K562 (cell line): ENCODE data around the gene LY6G6D. TPM values are rescaled to one million over a fixed set of nuclear protein-coding genes. Genes with fewer than 3 reads are reported as not detected.

Experiments
- CC2D1A ChIP-seq: fragments of 450-650 bp; IDR thresholded peaks from 2 replicates; pipeline ENCODE4 v1.6.1; 2017; ENCODE audit warnings: mild to moderate bottlenecking
- GTF2E2 ChIP-seq: fragments of 200-800 bp; sonication (Bioruptor generic); IDR thresholded peaks from 2 replicates; pipeline ENCODE4 v1.6.1; 2016; ENCODE audit warnings: missing genetic modification characterization, missing compliant biosample characterization
- HDAC1 ChIP-seq, 2 experiments: fragments of 450-650 bp; IDR thresholded peaks; 2 replicates each; pipeline ENCODE4 v1.6.1; 2016 to 2017; ENCODE audit warnings: inconsistent platforms in 1 of 2, mild to moderate bottlenecking in 1 of 2, moderate library complexity in 1 of 2
- ILF3 ChIP-seq: fragments of 450-650 bp; IDR thresholded peaks from 2 replicates; pipeline ENCODE4 v1.6.1; 2018; ENCODE audit warnings: antibody characterized with exemption, mild to moderate bottlenecking, moderate library complexity, borderline replicate concordance
- MAZ ChIP-seq, 2 experiments: fragments of 450-650 bp in 1 of 2; sonication (generic) in 1 of 2; formaldehyde crosslinking; IDR thresholded peaks in 1 of 2; conservative IDR thresholded peaks in 1 of 2; 2 replicates each; pipeline versions ENCODE4 v1.4.0 to v1.5.0; 2020; ENCODE audit warnings: mild to moderate bottlenecking in 1 of 2, missing genetic modification reagents in 1 of 2
- MCM3 ChIP-seq: fragments of 450-650 bp; IDR thresholded peaks from 2 replicates; pipeline ENCODE4 v1.6.1; 2016
- MED1 ChIP-seq: sonication (generic); formaldehyde crosslinking; IDR thresholded peaks from 2 replicates; pipeline ENCODE4 v1.8.1; 2023; ENCODE audit warnings: missing genetic modification reagents, borderline replicate concordance
- MYBL2 ChIP-seq, 2 experiments: fragments of 450-650 bp in 1 of 2; sonication (generic) in 1 of 2; formaldehyde crosslinking in 1 of 2; IDR thresholded peaks; 2 replicates each; pipeline versions ENCODE4 v1.6.1 to v1.8.1; 2017 to 2022; ENCODE audit warnings: borderline replicate concordance in 1 of 2, inconsistent platforms in 1 of 2, low read depth in 1 of 2, mild to moderate bottlenecking in 1 of 2, missing genetic modification reagents in 1 of 2, moderate library complexity in 1 of 2
- POLR2A ChIP-seq: fragments of 450-650 bp; conservative IDR thresholded peaks from 2 replicates; pipeline ENCODE4 v1.6.1; 2016
- TEAD2 ChIP-seq: fragments of 450-650 bp; IDR thresholded peaks from 2 replicates; pipeline ENCODE4 v1.6.1; 2016; ENCODE audit warnings: missing genetic modification characterization, control low read depth, missing compliant biosample characterization
- THRAP3 ChIP-seq: fragments of 450-650 bp; IDR thresholded peaks from 2 replicates; pipeline ENCODE4 v1.6.1; 2016; ENCODE audit warnings: mild to moderate bottlenecking, inconsistent platforms, borderline replicate concordance
- ZHX1 ChIP-seq: fragments of 150-350 bp; conservative IDR thresholded peaks from 2 replicates; pipeline ENCODE4 v1.6.1; 2014; ENCODE audit warnings: low read length
- ZNF282 ChIP-seq: sonication (generic); formaldehyde crosslinking; IDR thresholded peaks from 2 replicates; pipeline ENCODE4 v1.8.1; 2023; ENCODE audit warnings: missing genetic modification reagents
- ZNF354B ChIP-seq: fragments of 250-450 bp; sonication (Bioruptor Pico); IDR thresholded peaks from 2 replicates; pipeline ENCODE4 v1.4.0; 2020
- ZNF398 ChIP-seq: fragments of 250-450 bp; sonication (Bioruptor Pico); IDR thresholded peaks from 2 replicates; pipeline ENCODE4 v1.8.0; 2021; ENCODE audit warnings: moderate library complexity, mild to moderate bottlenecking, inconsistent platforms
- ZSCAN32 ChIP-seq: fragments of 450-650 bp; formaldehyde crosslinking; IDR thresholded peaks from 2 replicates; pipeline ENCODE4 v1.4.0; 2020; ENCODE audit warnings: mild to moderate bottlenecking, moderate library complexity
- ZZZ3 ChIP-seq: fragments of 450-650 bp; IDR thresholded peaks from 2 replicates; pipeline ENCODE4 v1.6.1; 2016; ENCODE audit warnings: antibody characterized with exemption, mild to moderate bottlenecking, moderate library complexity
- polyA plus RNA-seq, 8 experiments: library from polyadenylated mRNA; depleted of rRNA in 4 of 8; stranded (reverse) in 5 of 8; unstranded in 3 of 8; fragments of >200 nt; fragmentation: Nextera tagmentation in 2 of 8; fragmentation: Illumina TruSeq in 1 of 8; extraction: Ambion mirVana in 2 of 8; extraction: Trizol in 1 of 8; gene quantifications; 2 replicates each; pipeline versions ENCODE4 v1.2.1 to v1.2.3, GENCODE V29; 2011 to 2014; ENCODE audit warnings: inconsistent platforms in 1 of 8, missing spikeins in 1 of 8
- total RNA-seq, 7 experiments: library from RNA; depleted of rRNA in 6 of 7; stranded (reverse); fragments of >200 nt in 6 of 7; fragmentation: Illumina TruSeq in 2 of 7; extraction: Trizol in 2 of 7; gene quantifications; 2 replicates each; pipeline versions ENCODE4 v1.2.1 to v1.2.3, GENCODE V29; 2011 to 2021; ENCODE audit warnings: low replicate concordance in 1 of 7
- TF ChIP-seq, protein P1 (sequence below), 2 experiments: fragments of 450-650 bp in 1 of 2; sonication (generic) in 1 of 2; formaldehyde crosslinking; conservative IDR thresholded peaks; 2 replicates each; pipeline versions ENCODE4 v1.4.0 to v1.8.1; 2020 to 2022; ENCODE audit warnings: mild to moderate bottlenecking in 1 of 2, missing genetic modification reagents in 1 of 2
- TF ChIP-seq, protein P2 (sequence below), 2 experiments: fragments of 200-800 bp in 1 of 2; sonication (Bioruptor generic) in 1 of 2; sonication (generic) in 1 of 2; formaldehyde crosslinking in 1 of 2; IDR thresholded peaks in 1 of 2; conservative IDR thresholded peaks in 1 of 2; 2 replicates each; pipeline versions ENCODE4 v1.5.0 to v1.6.1; 2016 to 2020; ENCODE audit warnings: missing compliant biosample characterization in 1 of 2, missing genetic modification characterization in 1 of 2, missing genetic modification reagents in 1 of 2
- TF ChIP-seq, protein P3 (sequence below): IDR thresholded peaks from 2 replicates; pipeline ENCODE4 v1.6.1; 2011; ENCODE audit not compliant: insufficient read length; ENCODE audit errors: extremely low read depth

LY6G6D gene
- total and polyA plus RNA-seq, 9 of the 15 experiments (the other 6 are each of a cell fraction or from before 2014, with no cell fraction given): 0.30 to 0.38 TPM; not detected in 7

GRCh38 chr6:31729515-31729978 is 14.4 kb downstream of the LY6G6D start (continued):
- no peak for TF ChIP-seq THRAP3
- peak; percentile 32; the same call in 1 of the 2 replicates for TF ChIP-seq ZSCAN32 (CRISPR knock-in tag)
- no peak; the same call in 1 of the 2 replicates for TF ChIP-seq POLR2A
- peak in 1 of 2 experiments; percentile 86; a peak in 3 of 4 replicates for TF ChIP-seq MAZ (CRISPR knock-in tag; conservative IDR thresholded peaks at IDR 0.05 in 1 of 2, IDR thresholded peaks at IDR 0.05 in 1 of 2)
- TF ChIP-seq, protein P1, sequence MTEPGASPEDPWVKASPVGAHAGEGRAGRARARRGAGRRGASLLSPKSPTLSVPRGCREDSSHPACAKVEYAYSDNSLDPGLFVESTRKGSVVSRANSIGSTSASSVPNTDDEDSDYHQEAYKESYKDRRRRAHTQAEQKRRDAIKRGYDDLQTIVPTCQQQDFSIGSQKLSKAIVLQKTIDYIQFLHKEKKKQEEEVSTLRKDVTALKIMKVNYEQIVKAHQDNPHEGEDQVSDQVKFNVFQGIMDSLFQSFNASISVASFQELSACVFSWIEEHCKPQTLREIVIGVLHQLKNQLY (CRISPR knock-in tag; conservative IDR thresholded peaks at IDR 0.05): 0 out of 4 replicates have a peak, but pooled peaks of 1 of the 2 experiments have one; percentile 56
- no peak for TF ChIP-seq ZZZ3
- TF ChIP-seq MCM3: no peak
- no peak for TF ChIP-seq ZNF354B (CRISPR knock-in tag)
- TF ChIP-seq ZNF282 (CRISPR knock-in tag): no peak
- no peak for TF ChIP-seq MED1 (CRISPR knock-in tag)
- TF ChIP-seq, protein P2, sequence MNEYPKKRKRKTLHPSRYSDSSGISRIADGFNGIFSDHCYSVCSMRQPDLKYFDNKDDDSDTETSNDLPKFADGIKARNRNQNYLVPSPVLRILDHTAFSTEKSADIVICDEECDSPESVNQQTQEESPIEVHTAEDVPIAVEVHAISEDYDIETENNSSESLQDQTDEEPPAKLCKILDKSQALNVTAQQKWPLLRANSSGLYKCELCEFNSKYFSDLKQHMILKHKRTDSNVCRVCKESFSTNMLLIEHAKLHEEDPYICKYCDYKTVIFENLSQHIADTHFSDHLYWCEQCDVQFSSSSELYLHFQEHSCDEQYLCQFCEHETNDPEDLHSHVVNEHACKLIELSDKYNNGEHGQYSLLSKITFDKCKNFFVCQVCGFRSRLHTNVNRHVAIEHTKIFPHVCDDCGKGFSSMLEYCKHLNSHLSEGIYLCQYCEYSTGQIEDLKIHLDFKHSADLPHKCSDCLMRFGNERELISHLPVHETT (CRISPR knock-in tag; conservative IDR thresholded peaks at IDR 0.05 in 1 of 2, IDR thresholded peaks at IDR 0.05 in 1 of 2): no peak
- TF ChIP-seq ZNF398 (CRISPR knock-in tag): no peak
- TF ChIP-seq HDAC1 (IDR thresholded peaks at IDR 0.05): peak in 1 of 2 experiments; percentile 92; a peak in 2 of 4 replicates
- no peak for TF ChIP-seq ZHX1
- TF ChIP-seq CC2D1A: peak; percentile 97
- TF ChIP-seq, protein P3, sequence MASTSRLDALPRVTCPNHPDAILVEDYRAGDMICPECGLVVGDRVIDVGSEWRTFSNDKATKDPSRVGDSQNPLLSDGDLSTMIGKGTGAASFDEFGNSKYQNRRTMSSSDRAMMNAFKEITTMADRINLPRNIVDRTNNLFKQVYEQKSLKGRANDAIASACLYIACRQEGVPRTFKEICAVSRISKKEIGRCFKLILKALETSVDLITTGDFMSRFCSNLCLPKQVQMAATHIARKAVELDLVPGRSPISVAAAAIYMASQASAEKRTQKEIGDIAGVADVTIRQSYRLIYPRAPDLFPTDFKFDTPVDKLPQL: no peak
- peak; percentile 80; the same call in 1 of the 2 replicates for TF ChIP-seq TEAD2 (tag)
- no peak for TF ChIP-seq GTF2E2 (tag)
- no peak for TF ChIP-seq ILF3
- no peak for TF ChIP-seq MYBL2 (IDR thresholded peaks at IDR 0.05; ENCODE audit: low read depth)
- no peak for TF ChIP-seq MYBL2 (CRISPR knock-in tag; IDR thresholded peaks at IDR 0.05; ENCODE audit: borderline replicate concordance)
